ENCODE measurements around the gene SPATA46.
"Not testable (repeated sequence)": the region's sequence is repeated elsewhere in the genome, so short reads cannot be mapped to it uniquely, and the experiment has no call there.

SPATA46 gene, protein sequence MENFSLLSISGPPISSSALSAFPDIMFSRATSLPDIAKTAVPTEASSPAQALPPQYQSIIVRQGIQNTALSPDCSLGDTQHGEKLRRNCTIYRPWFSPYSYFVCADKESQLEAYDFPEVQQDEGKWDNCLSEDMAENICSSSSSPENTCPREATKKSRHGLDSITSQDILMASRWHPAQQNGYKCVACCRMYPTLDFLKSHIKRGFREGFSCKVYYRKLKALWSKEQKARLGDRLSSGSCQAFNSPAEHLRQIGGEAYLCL

GRCh38 chr1:162376691-162377090 is at the start of gene SPATA46:
Gene SPATA46, minus strand, starts transcription at chr1:162376854. Its CDS starts 64 bp downstream, at chr1:162376790.
- DNase-seq: no peak

GRCh38 chr1:162422662-162423375 is 46.2 kb upstream of the SPATA46 start:
- no peak for DNase-seq

DNA sequence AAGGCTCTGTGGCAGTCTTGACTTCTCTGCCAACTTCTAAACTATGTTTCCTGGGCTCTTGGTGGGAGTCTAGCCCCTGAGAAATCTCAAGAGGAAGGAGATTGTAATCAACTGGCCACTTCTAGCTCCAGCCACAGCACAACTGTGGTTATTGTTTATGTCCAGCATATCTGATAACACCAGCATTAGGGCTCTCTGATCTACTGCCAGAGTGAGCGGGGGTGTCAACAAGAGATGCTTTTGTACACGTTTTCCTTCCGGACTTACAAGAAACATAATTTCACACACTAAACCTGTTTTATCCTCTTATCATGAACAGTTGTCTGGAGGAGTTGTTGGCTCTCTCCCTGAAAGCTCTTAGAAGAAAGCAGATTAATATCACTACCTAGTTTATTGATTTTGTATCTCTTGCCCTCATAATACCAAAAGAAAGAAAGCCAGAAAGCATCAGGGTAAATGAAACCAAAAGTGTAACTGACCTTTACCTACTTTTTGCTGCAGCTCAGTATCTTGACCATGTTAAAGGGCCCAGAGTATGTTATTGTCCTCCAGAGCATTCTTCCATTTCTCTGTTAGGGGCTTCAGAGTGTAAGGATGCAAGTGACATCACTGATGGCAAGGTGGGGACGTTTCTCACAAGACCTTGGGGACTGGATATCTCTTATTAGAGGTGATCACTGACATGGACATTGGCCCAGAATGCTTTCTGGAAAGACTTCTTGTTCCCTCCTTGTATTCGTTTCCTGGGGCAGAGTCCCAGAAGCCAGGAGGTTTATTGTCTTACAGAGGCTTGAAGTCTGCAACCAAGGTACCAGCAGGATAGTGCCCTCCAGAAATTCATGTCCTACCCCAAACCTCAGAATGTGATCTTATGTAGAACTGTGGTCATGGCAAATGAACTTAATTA is 44.9 kb upstream of the SPATA46 start:
- no peak for DNase-seq

- DNase-seq: no peak
Measured at GRCh38 chr1:162420120-162420519, 43.5 kb upstream of the SPATA46 start.

DNA sequence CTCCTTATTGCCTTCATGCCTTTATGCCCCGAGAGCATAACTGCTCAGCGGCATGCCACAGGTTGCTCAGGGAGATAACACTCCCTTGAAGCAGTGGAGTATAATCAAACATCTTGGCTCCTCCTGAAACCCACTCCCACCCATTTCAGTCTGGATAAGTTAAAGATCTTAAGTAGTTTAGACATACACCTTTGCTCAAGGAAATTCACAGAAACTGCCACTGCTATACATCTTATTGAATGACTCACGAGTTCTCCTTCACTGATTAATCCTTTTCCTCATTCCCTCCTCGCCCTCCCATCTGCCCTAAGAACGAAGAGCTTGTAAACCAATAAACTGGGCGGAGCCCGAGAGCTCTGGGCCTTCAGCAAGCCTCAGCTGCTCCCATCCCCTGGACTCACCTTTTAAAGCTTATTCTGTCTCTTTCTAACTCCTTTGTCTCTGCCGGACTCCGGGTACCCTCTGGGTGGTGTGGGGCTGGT is 42.8 kb upstream of the SPATA46 start:
- DNase-seq: not testable (repeated sequence)

DNA sequence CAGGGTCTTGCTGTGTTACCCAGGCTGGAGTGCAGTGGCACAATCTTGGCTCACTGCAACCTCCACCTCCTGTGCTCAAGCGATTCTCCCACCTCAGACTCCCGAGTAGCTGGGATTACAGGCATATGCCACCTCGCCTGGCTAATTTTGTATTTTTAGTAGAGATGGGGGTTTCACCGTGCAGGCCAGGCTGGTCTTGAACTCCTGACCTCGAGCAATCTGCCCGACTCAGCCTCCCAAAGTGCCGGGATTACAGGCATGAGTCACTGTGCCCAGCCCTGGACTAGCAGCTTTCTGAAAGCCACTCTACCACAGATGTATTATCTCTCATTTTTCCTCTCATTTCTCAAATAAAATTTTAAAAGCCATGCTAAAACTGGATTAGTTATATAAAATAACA is 41.9 kb upstream of the SPATA46 start:
- not testable (repeated sequence) for DNase-seq

- DNase-seq: no peak
Measured at GRCh38 chr1:162417650-162418049, 41.0 kb upstream of the SPATA46 start.

- no peak for DNase-seq
Measured at GRCh38 chr1:162416909-162417308, 40.3 kb upstream of the SPATA46 start.

- DNase-seq: no peak
Measured at GRCh38 chr1:162416215-162416614, 39.6 kb upstream of the SPATA46 start.

GRCh38 chr1:162412002-162412401 is 35.3 kb upstream of the SPATA46 start, which contains the start of gene SH2D1B:
Gene SH2D1B, minus strand, starts transcription at chr1:162412136. Its CDS starts 120 bp downstream, at chr1:162412016.
- DNase-seq: no peak

- no peak for DNase-seq
Measured at GRCh38 chr1:162407539-162407938, 30.9 kb upstream of the SPATA46 start.

- no peak for DNase-seq
Measured at GRCh38 chr1:162406811-162407210, 30.2 kb upstream of the SPATA46 start.

DNA sequence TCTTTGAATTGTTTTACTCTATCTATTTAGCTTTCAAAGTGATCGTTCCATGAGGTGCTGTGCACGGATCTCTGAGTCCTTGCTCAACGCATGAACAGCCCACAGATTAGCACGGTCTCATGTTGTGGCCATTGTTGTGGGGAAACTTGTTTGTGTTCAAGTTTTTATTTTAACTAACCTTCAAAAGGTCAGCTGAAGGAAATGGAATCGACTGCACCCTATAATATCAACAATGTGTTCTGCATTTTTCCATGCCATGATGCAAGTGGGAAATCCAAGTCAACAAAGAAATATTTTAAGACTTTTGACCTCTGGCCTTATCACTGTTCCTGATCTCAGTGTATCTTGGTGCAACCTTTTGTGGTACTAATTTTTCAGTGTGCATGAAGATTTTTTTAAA is 29.1 kb upstream of the SPATA46 start:
- DNase-seq: no peak

DNA sequence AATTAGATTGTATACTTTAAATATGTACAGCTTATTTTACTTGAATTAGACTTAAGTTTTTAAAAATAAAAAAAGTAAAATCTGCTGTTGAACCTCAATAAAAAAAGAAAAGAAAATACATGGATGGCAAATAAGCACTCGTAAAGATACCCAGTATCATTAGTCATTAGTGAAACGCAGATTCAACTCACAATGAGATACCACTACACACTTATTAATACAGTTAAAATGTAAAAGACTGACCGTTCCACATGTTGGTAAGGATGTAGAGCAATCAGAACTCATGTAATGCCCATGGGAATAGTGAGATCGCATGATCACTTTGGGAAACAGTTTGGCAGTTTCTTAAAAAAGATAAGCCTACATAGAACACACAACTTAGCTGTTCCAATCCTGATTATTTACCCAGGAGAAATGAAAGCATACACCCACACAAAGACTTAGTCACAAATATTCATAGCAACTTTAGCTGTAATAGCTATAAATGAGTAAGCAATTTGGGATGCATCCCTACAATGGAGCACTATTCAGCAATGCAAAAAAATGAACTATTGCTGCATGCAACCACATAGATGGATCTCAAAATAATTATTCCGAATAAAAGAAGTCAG is 28.0 kb upstream of the SPATA46 start:
- DNase-seq: peak; percentile 42

DNA sequence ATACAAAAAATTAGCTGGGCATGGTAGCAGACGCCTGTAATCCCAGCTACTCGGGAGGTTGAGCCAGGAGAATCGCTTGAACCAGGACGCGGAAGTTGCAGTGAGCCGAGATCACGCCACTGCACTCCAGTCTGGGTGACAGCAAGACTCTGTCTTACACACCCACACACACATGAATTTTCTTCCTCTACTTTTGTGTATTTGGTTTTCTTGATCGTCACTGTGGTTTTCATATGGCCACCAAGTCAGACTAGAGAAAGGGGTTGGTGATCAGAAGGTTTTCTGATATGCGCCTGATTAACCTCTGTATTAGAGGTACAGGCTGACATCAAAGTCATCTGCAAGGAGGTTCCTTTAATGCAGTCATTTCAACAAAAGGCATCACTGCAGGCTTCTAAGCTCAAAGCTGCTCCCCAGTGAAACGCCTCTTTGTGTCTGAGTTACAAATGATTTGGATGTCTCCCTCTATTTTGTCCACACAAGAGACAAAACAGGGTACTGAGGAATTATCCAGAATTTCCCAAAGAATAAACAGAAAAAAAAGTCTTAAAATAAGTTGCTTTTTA is 24.2 kb upstream of the SPATA46 start:
- no peak for DNase-seq

DNA sequence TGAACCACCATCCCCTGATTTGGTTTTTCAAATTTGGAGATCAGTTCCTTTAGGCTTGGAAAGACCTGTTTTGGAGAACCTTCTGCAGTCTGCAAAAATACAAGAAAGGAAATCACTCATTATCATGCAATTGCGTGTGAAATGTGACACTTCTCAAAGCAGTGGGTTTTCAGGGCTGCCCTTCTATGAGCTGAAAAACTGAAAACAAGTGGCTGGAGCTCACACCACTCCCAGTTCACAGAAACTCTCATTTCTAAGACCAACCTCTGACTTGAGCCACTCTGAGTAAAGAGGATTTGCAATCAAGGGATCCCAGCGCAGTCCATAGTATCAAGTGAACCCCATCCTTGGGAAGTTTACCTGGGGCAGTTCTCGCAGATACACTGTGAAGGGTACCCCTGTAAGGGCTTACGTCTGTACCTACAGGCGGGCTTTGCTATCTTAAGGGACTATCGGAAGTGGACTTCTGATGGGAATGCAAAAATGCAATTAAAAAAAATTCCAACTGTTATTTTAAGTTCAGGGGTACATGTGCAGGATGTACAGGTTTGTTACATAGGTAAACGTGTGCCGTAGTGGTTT is 22.4 kb upstream of the SPATA46 start:
- no peak for DNase-seq

GRCh38 chr1:162397943-162398560 is 21.4 kb upstream of the SPATA46 start:
- no peak for DNase-seq

DNA sequence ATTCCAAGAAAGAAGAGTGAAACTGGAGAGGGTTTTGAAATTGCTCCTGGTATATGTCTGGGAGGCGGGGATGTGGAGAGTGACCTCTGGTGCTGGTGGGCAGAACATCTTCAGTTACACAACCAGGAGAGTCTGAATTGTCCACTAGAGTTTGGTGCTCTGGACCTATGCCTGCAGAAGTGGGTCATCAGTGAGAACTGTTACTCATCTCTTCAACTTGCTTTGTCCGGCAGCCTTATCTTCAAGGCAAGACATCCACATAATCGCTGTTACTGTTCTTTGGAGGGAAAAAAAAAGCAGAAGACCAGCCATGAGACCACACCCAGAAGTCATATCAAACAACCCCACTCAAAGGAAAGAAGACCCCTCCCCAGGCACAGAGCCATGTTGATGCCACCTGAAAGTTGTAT is 20.4 kb upstream of the SPATA46 start:
- no peak for DNase-seq

GRCh38 chr1:162396201-162396906 is 19.7 kb upstream of the SPATA46 start:
- DNase-seq: no peak

DNA sequence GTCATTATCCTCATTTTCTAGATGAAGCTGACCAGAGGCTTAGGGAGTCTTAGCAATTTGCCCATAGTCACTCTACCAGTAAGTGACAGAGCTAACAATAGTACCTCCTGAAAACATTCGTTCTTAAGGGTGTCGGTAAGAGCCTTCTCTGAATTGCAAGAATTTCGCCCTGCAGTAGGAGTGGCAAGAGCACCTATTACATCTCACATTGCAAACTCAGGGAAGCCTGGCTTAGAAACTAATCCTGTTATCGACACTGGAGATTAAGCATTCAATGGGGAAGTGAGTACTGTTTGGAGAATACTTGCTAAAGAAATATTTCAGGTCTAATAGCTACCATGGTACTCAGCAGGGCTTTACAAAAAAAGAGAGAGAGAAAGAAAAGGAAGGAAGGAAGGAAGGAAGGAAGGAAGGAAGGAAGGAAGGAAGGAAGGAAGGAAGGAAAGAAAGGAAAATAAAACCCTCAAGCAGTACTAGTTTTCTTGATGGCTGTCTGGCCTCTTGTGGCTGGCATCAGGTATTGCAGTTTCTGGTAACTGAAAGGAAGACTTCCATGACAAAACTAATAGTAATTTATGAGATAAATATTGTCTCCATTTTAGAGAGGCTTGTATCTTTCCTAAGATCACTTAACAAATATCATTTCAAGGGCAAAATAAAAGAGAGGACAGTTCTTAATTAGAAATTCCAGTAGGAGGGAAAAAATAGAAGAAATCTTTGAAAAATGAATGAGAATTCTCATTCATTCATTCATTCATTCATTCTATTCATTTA is 15.3 kb upstream of the SPATA46 start:
- peak; percentile 45 for DNase-seq
